T-cell (primary cell): Measurements from ENCODE around the gene NKAP. TPM values are rescaled to one million over a fixed set of nuclear protein-coding genes. Genes with fewer than 3 reads are reported as not detected.
"Not testable (repeated sequence)": the region's sequence is repeated elsewhere in the genome, so short reads cannot be mapped to it uniquely, and the experiment has no call there.

Source experiments
- ATAC-seq, 4 experiments: fragments of 200-7000 bp in 3 of 4; fragments of 150-1000 bp in 1 of 4; cut with Tn5 transposase; replicated peaks in 1 of 4; 1 replicate in 3 of 4; 2 replicates in 1 of 4; pipeline ENCODE4 v1.10.0; 2021; ENCODE audit warnings: moderate library complexity in 3 of 4, mild to moderate bottlenecking in 2 of 4, moderate number of reproducible peaks in 1 of 4
- CTCF ChIA-PET, 2 donors: fragments of 300-600 bp; sonication (Branson Sonifier 250); formaldehyde crosslinking; loops; one replicate each; lab custom pipeline; 2022; ENCODE audit warnings: antibody characterized with exemption in 2 of 2; lab: Charles Lee
- POLR2A ChIA-PET, 2 donors: fragments of 300-600 bp; sonication (Branson Sonifier 250); formaldehyde crosslinking; loops; one replicate each; lab custom pipeline; 2022; ENCODE audit warnings: antibody characterized with exemption in 2 of 2; lab: Charles Lee
- DNase-seq, 35 experiments: peaks; one replicate each; pipeline versions ENCODE4 v3.0.0 to v3.0.0-alpha.2; 2013 to 2023
- H3K27ac ChIP-seq: one replicate; pipeline ENCODE4 v1.5.1; 2013; ENCODE audit warnings: low read length
- H3K27me3 ChIP-seq, 2 experiments: replicated peaks in 1 of 2; 1 replicate in 1 of 2; 2 replicates in 1 of 2; pipeline versions ENCODE4 v1.6.1 to v1.7.0; 2013; ENCODE audit warnings: low read length in 1 of 2, mixed read lengths in 1 of 2; ENCODE audit not compliant: control insufficient read depth in 2 of 2, insufficient read depth in 2 of 2; ENCODE audit errors: extremely low read depth in 1 of 2
- H3K36me3 ChIP-seq, 2 donors: 1 replicate in 1 of 2; 2 replicates in 1 of 2; pipeline versions ENCODE4 v1.6.1 to v1.7.0; 2013; ENCODE audit warnings: low read length in 1 of 2; ENCODE audit not compliant: control insufficient read depth in 2 of 2, insufficient read depth in 1 of 2; ENCODE audit errors: extremely low read depth in 1 of 2
- H3K4me1 ChIP-seq, 2 experiments: 1 replicate in 1 of 2; 2 replicates in 1 of 2; pipeline versions ENCODE4 v1.6.1 to v1.7.0; 2013; ENCODE audit warnings: low read length in 2 of 2, mixed read lengths in 1 of 2; ENCODE audit not compliant: insufficient read depth in 2 of 2, control insufficient read depth in 1 of 2; ENCODE audit errors: extremely low read depth in 1 of 2
- H3K4me3 ChIP-seq, 2 donors: 1 replicate in 1 of 2; 2 replicates in 1 of 2; pipeline versions ENCODE4 v1.5.1 to v1.7.0; 2013; ENCODE audit warnings: mild to moderate bottlenecking in 2 of 2, low read length in 1 of 2, moderate library complexity in 1 of 2; ENCODE audit not compliant: control insufficient read depth in 1 of 2; ENCODE audit errors: extremely low read depth in 1 of 2
- H3K9me3 ChIP-seq: 2 replicates; pipeline ENCODE4 v1.7.0; 2013
- H3K27ac Mint-ChIP-seq, 2 donors: one replicate each; pipeline ENCODE4 v1.8.0; 2020 to 2021; ENCODE audit warnings: mild to moderate bottlenecking in 2 of 2, mixed read lengths in 2 of 2
- H3K27me3 Mint-ChIP-seq, 2 donors: one replicate each; pipeline ENCODE4 v1.8.0; 2021 to 2022; ENCODE audit warnings: mixed read lengths in 2 of 2
- H3K36me3 Mint-ChIP-seq: one replicate; pipeline ENCODE4 v1.8.0; 2021; ENCODE audit warnings: mixed read lengths
- H3K4me1 Mint-ChIP-seq, 3 donors: one replicate each; pipeline ENCODE4 v1.8.0; 2020 to 2022; ENCODE audit warnings: mixed read lengths in 3 of 3, mild to moderate bottlenecking in 1 of 3
- H3K4me3 Mint-ChIP-seq, 3 donors: one replicate each; pipeline ENCODE4 v1.8.0; 2020 to 2022; ENCODE audit warnings: mild to moderate bottlenecking in 3 of 3, mixed read lengths in 3 of 3, moderate library complexity in 3 of 3
- H3K9me3 Mint-ChIP-seq, 3 donors: one replicate each; pipeline ENCODE4 v1.8.0; 2020 to 2022; ENCODE audit warnings: mixed read lengths in 3 of 3
- WGBS: methylation state at CpG from one replicate; pipeline ENCODE4 v1.1.5; 2013; ENCODE audit warnings: missing lambda C conversion rate; ENCODE audit not compliant: insufficient coverage; 5-methylcytosine and 5-hydroxymethylcytosine counted together
- total RNA-seq, 35 experiments: library from RNA in 6 of 35; stranded (reverse) in 6 of 35; fragments of 120-200 nt in 1 of 35; gene quantifications; one replicate each; pipeline versions ENCODE4 v1.2.1 to v1.2.4 and lab custom pipeline; 2013 to 2026

NKAP gene
- total RNA-seq, 5 donors from 2014 or later (not counting 1 experiment from before 2014, with no cell fraction given): 12.2 to 16.9 (median 14.2) TPM

DNA sequence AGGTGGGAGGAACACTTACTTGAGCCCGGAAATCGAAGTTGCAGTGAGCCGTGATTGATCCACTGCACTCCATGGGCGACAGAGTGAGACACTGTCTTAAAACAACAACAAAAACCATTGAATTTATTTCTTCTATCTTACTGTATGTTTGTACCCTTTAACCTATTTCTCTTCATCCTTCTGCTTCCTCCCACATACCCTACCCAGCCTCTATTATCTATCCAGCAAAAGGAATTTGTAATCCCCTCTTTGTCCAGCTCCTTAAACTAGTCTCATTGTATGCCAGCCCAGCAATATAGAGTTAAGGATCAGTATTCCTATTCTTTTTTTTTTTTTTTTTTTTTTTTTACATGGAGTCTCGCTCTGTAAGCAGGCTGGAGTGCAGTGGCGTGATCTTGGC lies 1.9 kb upstream of the NKAP start:
- H3K27me3 ChIP-seq: no peaks in the 10 kb centered on the region
- Mint-ChIP-seq H3K9me3 (no peaks in the 10 kb centered on the region), H3K4me1 (peaks cover 22 to 29% (median 25%) of the 10 kb centered on the region in 3 donors), H3K27ac (no peak overlapping the region), H3K4me3 (no peak overlapping the region), H3K27me3 (peaks cover 2 to 15% of the 10 kb centered on the region in 2 donors), H3K36me3 (peaks cover 4% of the 10 kb centered on the region)
- no CpG with 5 or more reads among the region's 6 CpGs for WGBS
- ChIA-PET CTCF (interaction anchor here in 1 of 2 donors (0.6 to 0.7 kb wide), 2 partner anchors 35 to 500 kb away, joined by 3 to 4 read pairs; no protein-coding TSS in a partner anchor), POLR2A (interaction anchor here in 1 of 2 donors (0.7 kb wide), 1 partner anchor 21 kb away, joined by 7 read pairs; no protein-coding TSS in a partner anchor)
- ATAC-seq (no peak), DNase-seq (no peak)
- no peak overlapping the region for H3K27ac ChIP-seq
- H3K4me1 ChIP-seq: peaks cover 2 to 21% of the 10 kb centered on the region in 2 experiments
- H3K9me3 ChIP-seq: no peaks in the 10 kb centered on the region
- H3K36me3 ChIP-seq: no peaks in the 10 kb centered on the region
- no peak overlapping the region for H3K4me3 ChIP-seq

- Histone ChIP-seq H3K36me3 (no peaks in the 10 kb centered on the region), H3K27ac (peak overlapping the region; percentile 79), H3K27me3 (no peaks in the 10 kb centered on the region), H3K9me3 (no peaks in the 10 kb centered on the region), H3K4me3 (peak overlapping the region; percentile 72 to 80), H3K4me1 (peaks cover 2 to 21% of the 10 kb centered on the region in 2 experiments)
- peaks cover 4% of the 10 kb centered on the region for H3K36me3 Mint-ChIP-seq
- ChIA-PET CTCF (no interaction called here), POLR2A (interaction anchor here (1.0 to 1.9 kb wide), 3 partner anchors 19 to 152 kb away, joined by 4 to 7 read pairs (median 4); partner anchors contain the start of genes RPL39 (in 1 of the 2) and UPF3B (in 1 of the 2))
- DNase-seq (no peak), ATAC-seq (peak in 1 of 4 experiments; percentile 5)
- H3K4me1 Mint-ChIP-seq: peaks cover 16 to 29% (median 25%) of the 10 kb centered on the region in 3 donors
- H3K27ac Mint-ChIP-seq: peak overlapping the region; percentile 74 to 95
- no peaks in the 10 kb centered on the region for H3K9me3 Mint-ChIP-seq
- H3K4me3 Mint-ChIP-seq: peak overlapping the region; percentile 81 to 99 (median 82)
- peaks cover 0 to 4% of the 10 kb centered on the region in 2 donors for H3K27me3 Mint-ChIP-seq
- WGBS: 0% methylated on average over 3 of the region's 14 CpGs
Measured at GRCh38 chrX:119942831-119943184, 743 bp downstream of the NKAP start.

- H3K27ac ChIP-seq: no peak overlapping the region
- Mint-ChIP-seq H3K4me3 (peak overlapping the region; percentile 81 to 99 (median 82)), H3K27me3 (peaks cover 0 to 4% of the 10 kb centered on the region in 2 donors), H3K36me3 (peaks cover 4% of the 10 kb centered on the region), H3K27ac (peak overlapping the region; percentile 74 to 95), H3K4me1 (peaks cover 16 to 31% (median 25%) of the 10 kb centered on the region in 3 donors), H3K9me3 (no peaks in the 10 kb centered on the region)
- H3K4me1 ChIP-seq: peaks cover 2 to 21% of the 10 kb centered on the region in 2 experiments
- ChIA-PET POLR2A (interaction anchor here (1.0 to 1.9 kb wide), 3 partner anchors 18 to 151 kb away, joined by 4 to 7 read pairs (median 4); partner anchors contain the start of genes RPL39 (in 1 of the 2) and UPF3B (in 1 of the 2)), CTCF (interaction anchor here in 1 of 2 donors (0.5 kb wide), 1 partner anchor 458 kb away, joined by 5 read pairs; no protein-coding TSS in a partner anchor)
- H3K36me3 ChIP-seq: no peaks in the 10 kb centered on the region
- DNase-seq: no peak
- 90% methylated on average over 2 of the region's 13 CpGs for WGBS
- H3K4me3 ChIP-seq: peak overlapping the region in 1 of 2 donors; percentile 72
- H3K27me3 ChIP-seq: no peaks in the 10 kb centered on the region
- ATAC-seq: no peak
- no peaks in the 10 kb centered on the region for H3K9me3 ChIP-seq
Measured at GRCh38 chrX:119942173-119942819, 1.3 kb downstream of the NKAP start.

- H3K4me3 Mint-ChIP-seq: peak overlapping the region; percentile 81 to 99 (median 82)
- CTCF ChIA-PET: no interaction called here
- peaks cover 4% of the 10 kb centered on the region for H3K36me3 Mint-ChIP-seq
- peaks cover 16 to 31% (median 25%) of the 10 kb centered on the region in 3 donors for H3K4me1 Mint-ChIP-seq
- H3K27me3 Mint-ChIP-seq: no peaks in the 10 kb centered on the region
- peaks cover 2 to 21% of the 10 kb centered on the region in 2 experiments for H3K4me1 ChIP-seq
- no peaks in the 10 kb centered on the region for H3K9me3 ChIP-seq
- H3K27me3 ChIP-seq: no peaks in the 10 kb centered on the region
- no peak for DNase-seq
- no peaks in the 10 kb centered on the region for H3K9me3 Mint-ChIP-seq
- no peak overlapping the region for H3K27ac Mint-ChIP-seq
- POLR2A ChIA-PET: no interaction called here
- peaks cover 0 to 7% of the 10 kb centered on the region in 2 donors for H3K36me3 ChIP-seq
- no peak overlapping the region for H3K4me3 ChIP-seq
- no peak for ATAC-seq
- H3K27ac ChIP-seq: no peak overlapping the region
Measured at GRCh38 chrX:119941336-119941735, 2.2 kb downstream of the NKAP start.

DNA sequence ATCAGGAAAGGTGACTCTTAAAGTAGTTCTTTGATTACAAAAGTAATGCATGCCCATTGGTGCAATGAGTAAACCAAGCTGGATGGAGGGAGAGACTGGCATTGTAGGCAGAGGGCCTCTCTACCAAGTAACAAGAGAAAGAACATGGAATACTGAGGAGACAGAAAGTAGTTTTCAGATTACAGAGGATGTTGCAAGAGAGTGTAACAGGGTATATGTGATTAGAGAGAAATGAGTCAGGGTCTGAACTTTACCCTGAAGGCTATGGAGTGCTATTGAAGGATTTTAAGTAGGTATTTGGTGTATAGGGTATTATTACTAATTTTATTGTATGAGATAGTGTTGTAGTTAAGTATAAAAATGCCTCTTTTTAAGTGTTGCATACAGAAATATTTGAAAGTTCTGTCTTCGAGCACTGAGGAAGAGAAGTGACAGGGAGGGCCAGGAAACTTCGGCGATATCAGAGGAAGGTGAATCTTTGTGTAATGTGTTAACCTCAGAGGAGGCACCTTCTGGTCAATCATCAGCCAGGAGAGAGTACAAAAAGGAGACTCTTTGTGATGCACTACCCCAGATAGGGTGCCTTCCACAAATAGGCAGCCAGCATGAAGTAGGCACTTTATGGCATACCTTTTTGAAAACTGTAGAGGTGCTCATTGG lies 8.2 kb downstream of the NKAP start:
- no peaks in the 10 kb centered on the region for H3K27me3 ChIP-seq
- H3K36me3 Mint-ChIP-seq: peaks cover 16% of the 10 kb centered on the region
- no peaks in the 10 kb centered on the region for H3K9me3 Mint-ChIP-seq
- no peak overlapping the region for H3K27ac Mint-ChIP-seq
- H3K27ac ChIP-seq: no peak overlapping the region
- no peaks in the 10 kb centered on the region for H3K4me1 ChIP-seq
- ChIA-PET CTCF (no interaction called here), POLR2A (no interaction called here)
- no peak for DNase-seq
- H3K9me3 ChIP-seq: no peaks in the 10 kb centered on the region
- WGBS: 94% methylated on average over 3 of the region's 3 CpGs
- ATAC-seq: no peak
- no peak overlapping the region for H3K4me3 ChIP-seq
- peaks cover 0 to 27% of the 10 kb centered on the region in 2 donors for H3K36me3 ChIP-seq
- H3K4me3 Mint-ChIP-seq: no peak overlapping the region
- H3K27me3 Mint-ChIP-seq: no peaks in the 10 kb centered on the region
- H3K4me1 Mint-ChIP-seq: peaks cover 0 to 3% (median 1%) of the 10 kb centered on the region in 3 donors

DNA sequence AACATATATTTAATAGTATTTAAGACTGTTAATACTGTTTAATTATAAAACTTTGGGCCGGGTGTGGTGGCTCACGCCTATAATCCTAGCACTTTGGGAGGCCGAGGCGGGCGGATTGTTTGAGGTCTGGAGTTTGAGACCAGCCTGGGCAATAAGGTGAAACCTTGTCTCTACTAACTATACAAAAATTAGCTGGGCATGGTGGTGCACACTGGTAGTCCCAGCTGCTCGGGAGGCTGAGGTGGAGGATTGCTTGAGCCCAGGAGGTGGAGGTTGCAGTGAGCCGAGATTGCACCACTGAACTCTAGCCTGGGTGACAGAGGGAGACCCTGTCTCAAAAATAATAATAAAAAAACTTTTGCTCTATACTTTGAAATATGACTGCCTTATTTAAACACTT lies 21.2 kb downstream of the NKAP start:
- H3K27me3 ChIP-seq, H3K9me3 Mint-ChIP-seq, H3K36me3 ChIP-seq, H3K4me1 ChIP-seq, H3K4me3 ChIP-seq, H3K4me1 Mint-ChIP-seq, H3K9me3 ChIP-seq, ATAC-seq, POLR2A ChIA-PET, H3K4me3 Mint-ChIP-seq, H3K27ac Mint-ChIP-seq, CTCF ChIA-PET, H3K27me3 Mint-ChIP-seq, DNase-seq, H3K27ac ChIP-seq: not testable (repeated sequence)
- peaks cover 11% of the 10 kb centered on the region for H3K36me3 Mint-ChIP-seq
- WGBS: no CpG with 5 or more reads among the region's 7 CpGs
